ENCODE data around the gene TAF4.

- TF ChIP-seq CTCF (IDR thresholded peaks at IDR 0.05) (no peak), POLR2AphosphoS5 (IDR thresholded peaks at IDR 0.05) (no peak)
Observed at GRCh38 chr20:62105592-62105991, 39.9 kb upstream of the TAF4 start.
